NCI-H146 (cell line): ENCODE data around the gene METTL25.
"Not testable (repeated sequence)": the region's sequence is repeated elsewhere in the genome, so short reads cannot be mapped to it uniquely, and the experiment has no call there.

Source experiments
- DNase-seq: peaks from one replicate; lab custom pipeline; 2025; lab: John Stamatoyannopoulos, UW

Gene METTL25

GRCh38 chr12:82358200-82359114 lies at the start of gene METTL25, which contains the start of gene CCDC59:
Gene METTL25, plus strand, starts transcription at chr12:82358529. Its CDS starts 37 bp downstream, at chr12:82358566.
Gene CCDC59, minus strand, starts transcription at chr12:82358387. Its CDS starts 11 bp downstream, at chr12:82358376.
- DNase-seq = peak; percentile 97

DNA sequence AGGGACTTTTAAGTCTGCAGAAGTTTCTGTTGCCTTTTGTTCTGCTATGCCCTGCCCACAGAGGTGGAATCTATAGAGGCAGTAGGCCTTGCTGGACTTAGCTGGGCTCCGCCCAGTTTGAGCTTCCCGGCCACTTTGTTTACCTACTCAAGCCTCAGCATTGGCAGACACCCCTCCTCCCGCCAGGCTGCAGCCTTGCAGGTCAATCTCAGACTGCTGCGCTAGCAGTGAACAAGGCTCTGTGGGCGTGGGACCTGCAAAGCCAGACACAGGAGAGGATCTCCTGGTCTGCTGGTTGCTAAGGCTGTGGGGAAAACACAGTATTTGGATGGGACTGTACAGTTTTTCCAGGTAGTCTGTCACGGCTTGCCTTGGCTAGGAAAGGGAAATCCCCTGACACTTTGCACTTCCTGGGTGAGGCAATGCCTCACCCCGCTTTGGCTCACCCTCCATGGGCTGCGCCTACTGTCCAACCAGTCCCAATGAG lies 43.9 kb upstream of the METTL25 start:
- no peak for DNase-seq

- DNase-seq = no peak
These were observed 39.1 kb upstream of the METTL25 start for GRCh38 chr12:82319276-82319675.

DNA sequence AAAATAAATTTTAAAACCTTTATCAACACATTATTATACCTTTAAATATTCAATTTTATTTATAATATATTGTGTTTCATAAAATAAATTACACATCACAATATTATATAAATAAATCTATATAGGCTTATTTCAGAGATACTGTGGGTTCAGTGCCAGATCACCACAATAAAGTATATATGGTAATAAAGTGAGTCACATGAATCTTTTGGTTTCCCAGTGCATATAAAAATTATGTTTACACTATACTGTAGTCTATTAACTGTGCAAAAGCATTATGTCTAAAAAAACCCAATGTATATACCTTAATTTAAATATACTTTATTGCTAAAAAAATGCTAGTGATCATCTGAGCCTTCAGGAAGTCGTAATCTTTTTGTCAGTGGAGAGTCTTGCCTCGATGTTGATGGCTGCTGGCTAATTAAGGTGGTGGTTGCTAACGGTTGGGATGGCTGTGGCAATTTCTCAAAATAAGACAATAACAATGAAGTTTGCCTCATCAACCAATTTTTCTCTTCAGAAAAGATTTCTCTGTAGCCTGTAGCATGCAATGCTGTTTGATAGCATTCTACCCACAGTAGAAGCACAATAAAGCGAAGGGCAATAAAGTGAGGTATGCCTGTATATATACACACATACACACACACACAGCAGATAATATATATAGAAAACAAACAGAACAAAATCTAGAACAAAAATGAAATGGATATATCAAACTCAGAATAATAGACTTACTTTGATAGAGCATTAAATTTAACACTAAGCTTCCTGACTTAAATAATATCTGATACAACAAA lies 32.6 kb upstream of the METTL25 start:
- no peak for DNase-seq

- peak; percentile 50 for DNase-seq
These were observed 31.3 kb upstream of the METTL25 start for GRCh38 chr12:82326905-82327503.

DNA sequence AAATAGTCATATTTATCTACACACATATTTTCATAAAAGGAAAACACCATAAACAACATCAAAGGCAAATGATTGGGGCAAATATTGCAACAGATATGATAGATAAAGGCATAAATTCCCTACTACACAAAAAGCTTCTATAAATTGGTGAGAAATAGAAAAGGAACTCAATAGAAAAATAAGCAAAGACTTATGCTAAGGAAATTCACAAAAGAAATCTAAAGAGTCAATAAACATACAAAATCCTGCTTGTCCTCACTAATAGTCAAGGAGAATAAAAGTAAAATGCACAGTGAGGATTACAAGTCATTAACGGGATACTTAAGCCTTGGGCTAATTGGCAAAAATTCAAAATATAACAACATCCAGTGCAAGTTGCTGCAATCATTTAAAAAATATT lies 30.5 kb upstream of the METTL25 start:
- DNase-seq = no peak

GRCh38 chr12:82329508-82329907 lies 28.8 kb upstream of the METTL25 start:
- peak; percentile 98 for DNase-seq

GRCh38 chr12:82350161-82350560 lies 8.2 kb upstream of the METTL25 start:
- DNase-seq = no peak

GRCh38 chr12:82351390-82351789 lies 6.9 kb upstream of the METTL25 start:
- no peak for DNase-seq

DNA sequence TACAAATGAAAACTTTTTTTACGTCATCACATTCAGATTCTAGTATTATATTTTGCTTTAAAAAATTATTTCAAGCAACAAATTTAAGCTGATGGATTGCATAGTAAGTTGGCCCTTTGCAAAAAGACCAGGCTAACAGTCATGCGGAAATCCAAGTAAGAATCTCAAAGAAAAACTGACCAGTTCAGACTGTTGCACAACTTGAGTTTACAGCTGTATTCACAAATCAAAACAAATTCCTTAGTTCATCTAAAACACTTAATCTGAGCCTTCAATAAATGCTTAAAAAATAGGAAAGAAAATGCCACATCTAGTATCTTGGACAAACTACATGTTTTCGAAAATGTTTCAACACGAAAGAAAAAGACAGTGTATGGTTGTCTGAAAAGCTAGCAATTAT lies 989 bp upstream of the METTL25 start:
- DNase-seq = no peak

DNA sequence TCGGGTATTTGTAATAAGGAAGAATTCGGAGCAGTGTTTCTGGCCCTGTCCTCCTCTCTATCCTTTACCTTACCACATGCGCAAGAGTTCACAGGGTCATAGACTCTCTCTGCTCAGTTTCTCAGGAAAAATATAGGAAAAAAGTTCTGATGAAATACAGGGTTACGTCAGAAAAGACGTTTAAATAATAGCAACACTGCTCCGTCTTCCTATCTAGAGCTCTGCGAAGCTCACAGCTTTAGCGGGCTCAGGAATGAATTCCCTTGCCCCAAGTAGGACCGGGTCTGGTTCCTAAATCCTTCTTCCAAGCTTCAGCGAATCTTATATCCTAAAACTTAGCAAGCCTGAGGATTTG lies 507 bp upstream of the METTL25 start:
- peak; percentile 25 for DNase-seq

DNA sequence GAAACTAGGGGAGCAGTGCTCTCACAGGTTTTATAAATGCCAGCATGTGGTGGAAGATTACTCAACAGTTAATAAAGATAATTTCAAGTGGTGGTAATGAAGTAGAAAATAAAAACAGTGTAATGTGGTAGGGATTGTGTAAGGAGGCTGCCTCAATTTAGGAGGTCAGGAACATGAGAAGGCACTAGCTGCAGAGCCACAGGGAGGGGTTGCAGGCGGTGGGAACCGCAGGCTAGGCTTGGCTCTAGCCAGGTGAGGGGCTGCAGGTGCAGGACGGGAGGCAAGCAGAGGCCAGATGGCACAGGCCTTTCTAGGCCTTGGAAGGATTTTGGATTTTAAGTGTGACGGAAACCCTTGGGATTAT lies 768 bp downstream of the METTL25 start:
- peak; percentile 66 for DNase-seq

DNA sequence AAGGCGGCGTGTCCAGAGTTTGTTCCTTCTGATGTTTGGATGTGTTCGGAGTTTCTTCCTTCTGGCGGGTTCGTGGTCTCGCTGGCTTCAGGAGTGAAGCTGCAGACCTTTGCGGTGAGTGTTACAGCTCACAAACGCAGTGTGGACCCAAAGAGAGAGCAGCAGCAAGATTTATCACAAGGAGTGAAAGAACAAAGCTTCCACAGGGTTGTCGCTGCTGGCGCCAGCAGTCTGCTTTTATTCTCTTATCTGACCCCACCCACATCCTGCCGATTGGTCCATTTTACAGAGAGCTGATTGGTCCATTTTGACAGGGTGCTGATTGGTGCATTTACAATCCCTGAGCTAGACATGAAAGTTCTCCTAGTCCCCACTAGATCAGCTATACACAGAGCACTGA lies 2.5 kb downstream of the METTL25 start:
- DNase-seq = not testable (repeated sequence)

DNA sequence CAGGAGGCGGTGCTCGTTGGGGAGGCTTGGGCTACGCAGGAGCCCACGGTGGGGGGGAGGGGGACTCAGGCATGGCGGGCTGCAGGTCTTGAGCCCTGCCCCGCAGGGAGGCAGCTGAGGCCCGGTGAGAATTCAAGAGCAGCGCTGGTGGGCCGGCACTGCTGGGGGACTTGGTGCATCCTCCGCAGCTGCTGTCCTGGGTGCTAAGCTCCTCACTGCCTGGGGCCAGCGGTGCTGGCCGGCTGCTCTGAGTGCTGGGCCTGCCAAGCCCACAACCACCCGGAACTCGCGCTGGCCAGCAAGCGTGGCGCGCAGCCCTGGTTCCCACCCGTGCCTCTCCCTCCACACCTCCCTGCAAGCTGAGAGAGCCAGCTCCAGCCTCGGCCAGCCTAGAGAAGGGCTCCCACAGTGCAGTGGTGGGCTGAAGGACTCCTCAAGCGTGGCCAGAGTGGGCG lies 3.2 kb downstream of the METTL25 start:
- no peak for DNase-seq

DNA sequence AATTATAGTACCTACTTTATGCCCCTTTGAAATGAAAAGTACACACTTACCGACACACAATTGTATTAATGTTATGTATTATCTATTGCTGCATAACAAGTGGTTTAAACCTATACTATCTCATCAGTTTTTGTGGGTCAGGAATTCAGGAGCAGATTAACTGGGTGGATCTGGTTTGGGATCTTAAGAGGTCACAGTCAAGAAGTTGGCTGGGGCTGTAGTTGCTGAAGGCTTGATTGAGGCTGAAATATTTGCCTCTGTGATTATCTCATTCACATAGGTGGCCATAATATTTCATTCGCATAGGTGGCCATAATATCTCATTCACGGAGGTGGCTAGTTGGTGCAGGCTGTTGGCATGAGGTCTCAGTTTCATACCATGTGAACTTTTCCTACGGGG lies 5.7 kb downstream of the METTL25 start:
- no peak for DNase-seq

GRCh38 chr12:82366197-82366596 lies 7.9 kb downstream of the METTL25 start:
- no peak for DNase-seq

- no peak for DNase-seq
These were observed 16.9 kb downstream of the METTL25 start for GRCh38 chr12:82375201-82375600.

GRCh38 chr12:82378997-82379396 lies 20.7 kb downstream of the METTL25 start:
- no peak for DNase-seq

DNA sequence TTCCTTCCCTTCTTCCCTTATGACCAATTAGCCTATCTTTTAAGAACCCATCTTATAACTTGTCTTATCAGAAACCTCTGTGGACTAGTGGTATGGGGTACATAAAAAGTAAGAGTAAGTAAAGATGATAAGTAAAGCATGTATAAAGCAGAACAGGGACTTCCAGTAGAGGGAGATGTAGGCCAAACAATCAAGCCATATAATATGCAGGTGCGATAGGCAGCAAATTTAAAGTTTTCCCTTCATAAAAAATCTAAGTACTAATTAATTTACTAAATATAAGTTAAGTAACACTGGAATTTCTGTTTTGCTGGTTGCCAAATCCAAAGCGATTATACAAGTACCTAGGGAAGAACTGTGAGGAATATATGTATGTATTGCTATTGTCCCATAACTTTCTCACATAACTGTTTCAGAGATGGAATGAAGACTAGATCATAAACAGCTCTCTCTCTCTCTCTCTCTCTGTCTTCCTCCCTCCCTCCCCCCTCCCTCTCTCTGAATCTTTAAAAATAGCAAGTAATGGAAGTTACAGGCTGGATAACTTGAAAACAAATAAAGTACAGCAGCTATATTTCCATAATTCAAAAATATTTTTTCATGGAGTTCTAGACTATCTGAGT lies 25.7 kb downstream of the METTL25 start:
- DNase-seq = no peak

GRCh38 chr12:82398879-82399278 lies 40.5 kb downstream of the METTL25 start:
- no peak for DNase-seq

- DNase-seq = no peak
These were observed 42.5 kb downstream of the METTL25 start for GRCh38 chr12:82400819-82401218.

DNA sequence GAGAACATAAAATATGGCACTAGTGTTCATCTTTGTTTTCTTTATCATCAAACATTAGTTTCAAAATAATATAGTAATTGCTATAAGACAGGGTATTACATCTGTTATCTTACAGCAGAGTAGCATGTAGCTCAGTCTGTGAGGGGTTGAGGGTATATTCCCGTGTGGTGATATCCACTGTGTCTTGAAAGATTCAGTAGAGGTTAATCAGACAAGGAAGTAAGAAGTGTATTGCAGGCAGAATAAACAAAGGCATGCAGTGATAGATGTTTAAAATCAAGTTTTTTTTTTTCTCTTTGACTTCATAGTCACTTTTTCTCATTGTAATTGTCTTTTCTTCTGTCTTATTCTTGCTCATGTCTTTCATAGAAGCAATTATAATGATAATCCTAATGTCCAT lies 48.3 kb downstream of the METTL25 start:
- no peak for DNase-seq
